Stimulated activated CD4-positive, alpha-beta T cell treated with anti-CD3 and anti-CD28 coated beads, Interleukin-2, amount 100 ng/mL, for 48 hours (primary cell): ENCODE measurements around the gene PLXDC1.

Source experiments
- DNase-seq, 2 donors: peaks; one replicate each; pipeline ENCODE4 v3.0.0-alpha.2; 2020

The PLXDC1 gene

DNA sequence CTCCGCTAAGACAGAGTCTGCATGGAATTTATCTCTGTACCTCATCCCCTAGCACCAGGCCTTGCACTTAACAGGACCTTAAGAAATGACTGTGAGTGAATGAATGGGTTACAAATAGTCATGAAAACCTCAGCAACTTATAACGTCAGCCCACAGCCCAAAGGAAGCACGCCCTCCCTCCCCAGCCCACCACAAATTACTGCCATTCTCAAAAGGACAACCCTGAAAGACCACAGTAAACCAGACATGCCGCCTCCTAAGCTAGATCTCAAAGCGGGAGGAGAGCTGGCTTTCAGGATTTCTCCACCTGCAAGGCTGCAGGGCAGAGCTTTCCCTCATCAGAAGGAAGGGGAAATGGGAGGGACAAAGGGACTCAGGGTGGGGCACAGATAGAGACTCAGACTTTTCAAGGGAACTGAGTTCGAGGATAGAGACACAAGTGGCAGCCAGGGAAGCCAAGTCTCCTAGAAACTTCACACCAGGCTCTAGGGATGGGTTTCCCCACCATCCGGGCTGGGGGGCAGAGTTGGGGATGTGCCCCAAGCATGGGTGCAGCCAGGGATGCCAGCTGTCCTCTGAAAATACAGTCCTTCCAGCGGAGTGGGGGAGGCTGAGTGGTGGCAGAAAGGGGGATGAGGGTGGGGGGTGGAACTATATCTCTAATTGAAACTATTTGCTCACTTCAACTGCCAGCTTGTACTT, 56.7 kb downstream of the PLXDC1 start:
- DNase-seq: no peak

GRCh38 chr17:39092692-39093230, 58.7 kb downstream of the PLXDC1 start:
- no peak for DNase-seq

GRCh38 chr17:39090908-39091665, 60.4 kb downstream of the PLXDC1 start:
- DNase-seq: no peak

DNA sequence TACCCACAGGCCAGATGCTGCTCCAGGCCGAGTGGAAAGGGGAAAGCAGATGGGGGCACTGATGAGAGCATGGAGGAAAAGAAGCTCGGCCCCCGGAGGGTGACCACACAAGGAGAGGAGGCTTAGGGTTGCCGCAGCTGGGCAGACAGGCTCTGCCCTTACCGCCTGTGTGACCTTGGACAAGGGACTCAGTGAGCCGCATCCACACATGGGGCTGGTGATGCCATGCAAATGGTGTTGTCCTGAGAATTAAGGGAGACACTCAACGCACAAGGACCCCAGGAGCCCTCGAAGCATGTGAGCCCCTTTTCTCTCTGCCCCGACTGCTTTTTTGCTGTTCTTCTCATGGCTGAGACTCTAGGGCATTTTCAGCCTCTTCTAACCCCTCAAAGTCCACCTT, 61.0 kb downstream of the PLXDC1 start:
- DNase-seq: no peak

DNA sequence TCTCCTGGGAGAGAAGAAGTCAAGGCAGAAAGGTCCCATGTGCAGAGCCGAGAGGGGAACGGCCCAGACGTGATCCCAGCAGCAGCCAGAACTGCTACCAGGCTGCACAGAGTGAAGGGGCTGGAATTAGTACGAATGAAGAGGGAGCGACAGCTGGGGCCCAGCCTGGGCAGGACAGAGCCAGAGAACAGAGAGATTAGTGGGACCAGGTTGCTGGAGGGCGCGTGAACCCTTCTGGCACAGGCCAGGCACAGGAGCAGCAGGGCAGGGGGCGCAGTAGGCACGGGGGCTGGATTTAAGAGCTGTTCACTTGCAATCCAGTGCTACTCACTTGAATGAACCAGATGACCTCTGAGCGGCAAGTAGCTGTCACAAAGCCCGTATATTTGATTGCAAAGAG, 66.9 kb downstream of the PLXDC1 start:
- no peak for DNase-seq

GRCh38 chr17:39083270-39083669, 68.2 kb downstream of the PLXDC1 start:
- DNase-seq: no peak

GRCh38 chr17:39082482-39082881, 69.0 kb downstream of the PLXDC1 start:
- DNase-seq: no peak

- no peak for DNase-seq
Observed at GRCh38 chr17:39081851-39082250, 69.6 kb downstream of the PLXDC1 start.

DNA sequence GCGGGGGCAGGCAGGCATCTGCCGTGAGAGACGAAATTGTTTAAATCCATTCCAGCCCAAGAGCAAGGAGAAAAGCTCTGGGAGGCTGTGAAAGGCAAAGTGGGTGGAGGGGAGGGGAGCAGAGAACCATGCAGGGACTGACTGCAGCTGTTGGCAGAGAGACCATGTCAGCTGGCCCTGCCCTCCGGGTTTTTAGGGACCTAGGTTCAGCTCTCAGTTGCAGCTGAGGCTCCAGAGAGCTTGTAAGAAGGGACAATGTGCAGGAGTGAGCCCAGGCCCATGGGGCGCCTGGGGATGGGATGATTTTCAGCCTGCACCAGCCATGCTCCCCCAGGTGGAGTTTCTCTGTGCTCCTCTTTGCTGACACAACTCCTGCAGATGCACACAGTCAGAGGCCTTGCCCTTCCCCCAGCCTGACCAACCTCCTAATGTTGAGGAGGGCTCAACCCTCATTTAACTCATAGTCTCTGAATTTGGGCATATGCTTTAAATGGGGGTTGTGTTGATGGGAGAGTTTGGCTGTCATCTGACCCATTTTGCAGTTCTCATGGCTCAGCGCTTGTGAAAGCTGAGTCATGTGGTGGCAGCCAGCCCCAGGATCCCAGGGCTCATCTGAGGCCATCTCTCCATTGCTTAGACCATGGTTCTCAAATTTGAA, 70.9 kb downstream of the PLXDC1 start:
- no peak for DNase-seq

DNA sequence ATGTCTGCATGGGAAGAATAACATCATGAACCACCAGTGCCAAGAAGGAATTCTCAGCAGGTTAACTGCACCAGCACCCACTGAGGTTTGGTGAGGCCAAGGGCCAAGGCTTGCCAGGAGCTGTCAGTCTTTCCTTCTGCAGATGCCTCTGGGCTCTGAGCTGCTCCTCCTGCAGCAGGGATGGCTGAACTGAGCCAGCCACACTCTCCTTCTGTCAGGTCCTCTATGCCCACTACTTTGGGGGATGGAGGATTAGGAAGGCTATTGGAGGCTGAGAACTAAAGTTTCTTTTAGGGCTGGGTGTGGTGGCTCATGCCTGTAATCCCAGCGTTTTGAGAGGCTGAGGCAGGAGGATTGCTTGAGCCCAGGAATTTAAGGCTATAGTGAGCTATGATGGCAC, 71.6 kb downstream of the PLXDC1 start:
- DNase-seq: no peak

DNA sequence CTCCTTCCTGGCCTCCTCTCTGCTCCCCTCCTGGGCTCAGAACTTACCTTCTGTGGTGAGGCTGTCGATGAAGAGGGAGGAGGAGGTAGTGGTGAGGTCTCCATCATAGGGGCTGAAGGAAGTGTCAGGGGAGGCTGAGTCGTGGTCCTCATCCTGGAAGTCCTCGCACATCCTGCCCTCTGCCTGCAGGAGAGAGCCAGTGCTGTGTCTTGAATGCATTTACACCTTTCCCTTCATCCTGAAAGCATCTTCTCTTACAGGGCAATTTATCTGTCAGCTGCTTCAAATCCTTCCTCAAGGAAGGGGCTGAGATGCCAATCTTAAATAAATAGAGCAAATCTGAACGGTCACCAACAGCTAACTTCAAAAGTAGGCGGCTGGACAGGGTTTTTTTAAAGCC, 73.6 kb downstream of the PLXDC1 start:
- no peak for DNase-seq

GRCh38 chr17:39077252-39077651, 74.2 kb downstream of the PLXDC1 start:
- no peak for DNase-seq

- no peak for DNase-seq
Observed at GRCh38 chr17:39074676-39075075, 76.8 kb downstream of the PLXDC1 start.

GRCh38 chr17:39073916-39074315, 77.5 kb downstream of the PLXDC1 start:
- no peak for DNase-seq

- no peak for DNase-seq
Observed at GRCh38 chr17:39073353-39073752, 78.1 kb downstream of the PLXDC1 start.

DNA sequence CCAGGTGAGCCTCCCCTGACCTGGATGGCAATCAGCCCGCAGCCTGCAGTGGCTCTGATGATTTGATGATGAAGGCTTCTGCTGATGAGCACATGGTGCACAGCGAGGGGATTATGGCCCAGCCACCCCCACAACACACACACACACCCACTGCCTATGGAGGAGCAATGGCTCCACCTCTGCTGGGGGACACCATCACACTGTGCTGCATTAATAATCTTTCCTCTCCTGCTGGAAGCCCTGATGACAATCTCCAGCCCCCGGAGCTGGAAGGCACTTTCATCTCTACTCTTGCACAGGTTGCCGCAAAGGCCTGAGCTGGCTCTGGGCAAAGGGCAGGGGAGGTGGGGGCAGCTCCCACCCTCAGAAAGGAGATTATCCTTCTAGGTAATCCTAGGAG, 79.9 kb downstream of the PLXDC1 start:
- DNase-seq: no peak

GRCh38 chr17:39069114-39069756, 82.2 kb downstream of the PLXDC1 start:
- no peak for DNase-seq

DNA sequence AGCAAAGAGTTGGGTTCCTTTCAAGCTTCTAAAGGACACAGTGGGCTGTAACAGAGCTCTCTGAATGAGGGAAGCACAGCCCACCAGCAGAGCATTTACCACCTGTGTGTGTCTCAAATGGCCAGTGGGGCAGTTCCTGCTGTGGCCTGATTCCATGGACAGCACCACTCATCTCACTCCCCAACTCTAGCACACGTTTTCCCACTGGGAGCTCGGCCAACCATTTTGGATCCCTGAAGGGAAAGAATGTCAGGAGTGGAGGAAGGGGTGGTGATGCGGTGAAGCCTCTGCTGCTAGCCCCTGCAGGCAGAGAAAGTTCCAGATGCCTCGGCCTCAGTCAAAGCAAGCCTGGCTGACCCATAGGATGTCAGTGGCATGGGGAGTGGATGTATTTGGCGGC, 86.6 kb downstream of the PLXDC1 start:
- no peak for DNase-seq

GRCh38 chr17:39064374-39064773, 87.1 kb downstream of the PLXDC1 start:
- no peak for DNase-seq

DNA sequence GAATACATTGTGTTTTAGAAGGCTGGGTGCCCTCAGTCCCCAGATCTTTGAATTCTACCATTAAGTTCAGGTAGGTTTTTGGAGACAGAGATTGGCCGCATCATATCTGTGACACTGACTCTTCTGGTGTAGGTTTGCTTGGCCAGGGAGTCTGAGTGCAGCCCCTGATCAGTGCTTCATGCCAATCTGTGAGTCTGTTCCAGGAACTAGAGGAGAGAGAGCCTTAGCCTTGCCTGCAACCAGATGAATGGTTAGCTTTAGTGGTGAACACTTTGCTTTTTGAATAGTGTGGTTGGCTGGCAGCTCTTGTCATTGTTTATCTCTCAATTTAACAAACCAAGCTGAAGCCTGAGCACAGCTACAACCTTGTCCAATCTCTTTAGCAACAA, 87.8 kb downstream of the PLXDC1 start:
- DNase-seq: no peak

- DNase-seq: no peak
Observed at GRCh38 chr17:39062846-39063680, 88.4 kb downstream of the PLXDC1 start.

DNA sequence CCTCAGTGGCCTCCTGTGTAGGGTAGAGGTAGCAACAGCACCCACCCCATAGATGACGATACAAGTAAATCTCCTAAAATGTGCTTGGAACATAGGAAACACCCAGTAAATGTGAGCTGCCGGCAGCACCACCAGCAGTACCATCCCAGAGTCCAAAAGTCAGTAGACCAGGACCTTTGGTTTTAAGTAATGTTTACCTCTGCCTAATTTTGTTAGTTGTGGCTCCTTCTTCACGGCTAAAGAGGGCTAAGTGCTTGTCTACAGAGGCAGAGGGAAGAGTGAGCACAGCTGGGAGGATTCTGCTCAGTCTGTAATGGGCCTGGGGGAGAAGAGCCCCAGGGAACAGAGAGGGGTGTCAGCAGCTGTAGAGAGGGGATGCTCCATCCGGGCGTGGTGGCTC, 92.9 kb downstream of the PLXDC1 start:
- DNase-seq: no peak
